Measurements from ENCODE around the gene LRRC25.

Gene LRRC25

GRCh38 chr19:18425515-18426415 is 28.3 kb upstream of the LRRC25 start:
- H3K4me1 ChIP-seq (ENCODE audit: control insufficient read depth, insufficient read depth, low read depth, low read length), result peaks cover 75% of the 10 kb centered on the region
- peak overlapping the region in 1 of 2 experiments; percentile 62 for H3K14ac ChIP-seq (ENCODE audit: low read length in 2 of 2)
- H2BK5ac ChIP-seq (ENCODE audit: low read depth, low read length, poor library complexity, severe bottlenecking), result no peak overlapping the region
- H4K91ac ChIP-seq (ENCODE audit: low read length), result peak overlapping the region; percentile 31
- 74% methylated on average over 17 of the region's 18 CpGs for WGBS
- peak overlapping the region; percentile 77 for H3K9ac ChIP-seq (ENCODE audit: low read length)
- no peak overlapping the region for H3K23ac ChIP-seq (ENCODE audit: low read length in 2 of 2)
- no peaks in the 10 kb centered on the region for H3K9me3 ChIP-seq (ENCODE audit: control insufficient read depth, low read length)
- H2BK12ac ChIP-seq (ENCODE audit: low read length in 2 of 2), result peak overlapping the region in 1 of 2 experiments; percentile 7
- no peak overlapping the region for H4K8ac ChIP-seq (ENCODE audit: low read length)
- peaks cover 11% of the 10 kb centered on the region for H3K79me1 ChIP-seq (replicated peaks; ENCODE audit: low read length, poor library complexity, severe bottlenecking)
- H3K27me3 ChIP-seq (ENCODE audit: control insufficient read depth in 1 of 2, insufficient read depth in 1 of 2, low read length in 2 of 2), result no peaks in the 10 kb centered on the region
- no peak overlapping the region for H3K27ac ChIP-seq (ENCODE audit: low read length, poor library complexity, severe bottlenecking)
- H3K4me3 ChIP-seq (ENCODE audit: insufficient read depth in 1 of 2, low read depth in 1 of 2, low read length in 2 of 2), result peak overlapping the region in 1 of 2 experiments; percentile 54
- peak; percentile 63 for DNase-seq
- no peak overlapping the region for H3K4me2 ChIP-seq (ENCODE audit: low read length, poor library complexity, severe bottlenecking)
- no peak overlapping the region for H2AK5ac ChIP-seq (ENCODE audit: low read length, severe bottlenecking)
- H2AFZ ChIP-seq (ENCODE audit: low read depth, low read length), result no peak overlapping the region
- H3K4ac ChIP-seq (ENCODE audit: low read depth in 1 of 2, low read length in 2 of 2), result peak overlapping the region in 1 of 2 experiments; percentile 5
- H3K18ac ChIP-seq (ENCODE audit: low read depth in 1 of 2, low read length in 2 of 2), result peak overlapping the region in 1 of 2 experiments; percentile 35
- H2BK120ac ChIP-seq (ENCODE audit: low read depth, low read length), result no peak overlapping the region
- peaks cover under 1 to 41% of the 10 kb centered on the region in 2 experiments for H3K36me3 ChIP-seq (ENCODE audit: control insufficient read depth in 1 of 2, insufficient read depth in 2 of 2, low read depth in 1 of 2, low read length in 2 of 2)
- H2BK15ac ChIP-seq (ENCODE audit: low read depth, poor library complexity, severe bottlenecking), result no peak overlapping the region

GRCh38 chr19:18424890-18425514 is 27.6 kb upstream of the LRRC25 start:
- no peak overlapping the region for H2AFZ ChIP-seq (ENCODE audit: low read depth, low read length)
- peaks cover 5% of the 10 kb centered on the region for H3K79me1 ChIP-seq (replicated peaks; ENCODE audit: low read length, poor library complexity, severe bottlenecking)
- peak overlapping the region in 1 of 2 experiments; percentile 6 for H2BK12ac ChIP-seq (ENCODE audit: low read length in 2 of 2)
- no peak overlapping the region for H3K4me3 ChIP-seq (ENCODE audit: insufficient read depth in 1 of 2, low read depth in 1 of 2, low read length in 2 of 2)
- peaks cover 0 to 36% of the 10 kb centered on the region in 2 experiments for H3K36me3 ChIP-seq (ENCODE audit: control insufficient read depth in 1 of 2, insufficient read depth in 2 of 2, low read depth in 1 of 2, low read length in 2 of 2)
- H2BK5ac ChIP-seq (ENCODE audit: low read depth, low read length, poor library complexity, severe bottlenecking), result no peak overlapping the region
- no peak overlapping the region for H3K4ac ChIP-seq (ENCODE audit: low read depth in 1 of 2, low read length in 2 of 2)
- H3K14ac ChIP-seq (ENCODE audit: low read length in 2 of 2), result no peak overlapping the region
- H2BK120ac ChIP-seq (ENCODE audit: low read depth, low read length), result no peak overlapping the region
- H3K9ac ChIP-seq (ENCODE audit: low read length), result peak overlapping the region; percentile 77
- no peaks in the 10 kb centered on the region for H3K9me3 ChIP-seq (ENCODE audit: control insufficient read depth, low read length)
- H3K4me1 ChIP-seq (ENCODE audit: control insufficient read depth, insufficient read depth, low read depth, low read length), result peaks cover 74% of the 10 kb centered on the region
- no peak overlapping the region for H3K18ac ChIP-seq (ENCODE audit: low read depth in 1 of 2, low read length in 2 of 2)
- no peak overlapping the region for H4K8ac ChIP-seq (ENCODE audit: low read length)
- no peak overlapping the region for H2AK5ac ChIP-seq (ENCODE audit: low read length, severe bottlenecking)
- no peak overlapping the region for H2BK15ac ChIP-seq (ENCODE audit: low read depth, poor library complexity, severe bottlenecking)
- WGBS, result 92% methylated on average over 16 of the region's 17 CpGs
- no peak overlapping the region for H4K91ac ChIP-seq (ENCODE audit: low read length)
- H3K23ac ChIP-seq (ENCODE audit: low read length in 2 of 2), result no peak overlapping the region
- H3K27ac ChIP-seq (ENCODE audit: low read length, poor library complexity, severe bottlenecking), result no peak overlapping the region
- no peak overlapping the region for H3K4me2 ChIP-seq (ENCODE audit: low read length, poor library complexity, severe bottlenecking)
- no peak for DNase-seq
- no peaks in the 10 kb centered on the region for H3K27me3 ChIP-seq (ENCODE audit: control insufficient read depth in 1 of 2, insufficient read depth in 1 of 2, low read length in 2 of 2)

GRCh38 chr19:18424122-18424889 is 26.9 kb upstream of the LRRC25 start:
- Histone ChIP-seq H3K18ac (ENCODE audit: low read depth in 1 of 2, low read length in 2 of 2) (no peak overlapping the region), H3K23ac (ENCODE audit: low read length in 2 of 2) (no peak overlapping the region), H3K4me2 (ENCODE audit: low read length, poor library complexity, severe bottlenecking) (no peak overlapping the region), H2AFZ (ENCODE audit: low read depth, low read length) (no peak overlapping the region), H3K27me3 (ENCODE audit: control insufficient read depth in 1 of 2, insufficient read depth in 1 of 2, low read length in 2 of 2) (no peaks in the 10 kb centered on the region), H3K9ac (ENCODE audit: low read length) (no peak overlapping the region), H3K36me3 (ENCODE audit: control insufficient read depth in 1 of 2, insufficient read depth in 2 of 2, low read depth in 1 of 2, low read length in 2 of 2) (peaks cover 0 to 36% of the 10 kb centered on the region in 2 experiments), H2BK5ac (ENCODE audit: low read depth, low read length, poor library complexity, severe bottlenecking) (no peak overlapping the region), H3K4me3 (ENCODE audit: insufficient read depth in 1 of 2, low read depth in 1 of 2, low read length in 2 of 2) (no peak overlapping the region), H2BK120ac (ENCODE audit: low read depth, low read length) (no peak overlapping the region), H4K8ac (ENCODE audit: low read length) (no peak overlapping the region), H2AK5ac (ENCODE audit: low read length, severe bottlenecking) (no peak overlapping the region), H4K91ac (ENCODE audit: low read length) (no peak overlapping the region), H2BK15ac (ENCODE audit: low read depth, poor library complexity, severe bottlenecking) (no peak overlapping the region), H3K9me3 (ENCODE audit: control insufficient read depth, low read length) (no peaks in the 10 kb centered on the region), H3K4me1 (ENCODE audit: control insufficient read depth, insufficient read depth, low read depth, low read length) (peaks cover 70% of the 10 kb centered on the region), H2BK12ac (ENCODE audit: low read length in 2 of 2) (no peak overlapping the region), H3K4ac (ENCODE audit: low read depth in 1 of 2, low read length in 2 of 2) (no peak overlapping the region), H3K14ac (ENCODE audit: low read length in 2 of 2) (no peak overlapping the region), H3K27ac (ENCODE audit: low read length, poor library complexity, severe bottlenecking) (no peak overlapping the region), H3K79me1 (replicated peaks; ENCODE audit: low read length, poor library complexity, severe bottlenecking) (peaks cover 2% of the 10 kb centered on the region)
- 87% methylated on average over 22 of the region's 22 CpGs for WGBS
- no peak for DNase-seq
